Measurements from ENCODE around the gene ERC2.

DNA sequence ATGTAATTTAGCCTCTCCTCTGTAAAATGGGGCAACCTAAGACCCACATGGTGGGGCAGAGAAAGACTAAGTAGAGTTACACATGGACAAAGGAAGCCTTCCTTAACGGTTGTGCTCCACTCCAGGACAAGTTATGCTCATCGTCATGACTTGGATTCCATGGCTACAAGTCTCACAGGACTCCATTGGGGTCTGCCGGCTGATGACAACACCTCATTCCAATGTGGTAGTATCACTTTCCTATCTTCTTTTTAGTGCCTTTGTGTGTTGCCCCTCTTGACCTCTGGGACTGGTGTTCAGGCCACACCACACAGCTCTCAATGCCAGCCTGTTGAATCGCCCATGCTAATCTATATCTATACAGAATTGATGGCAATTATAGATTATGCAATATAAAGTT, 799.9 kb downstream of the ERC2 start:
- TF ChIP-seq, protein P1, sequence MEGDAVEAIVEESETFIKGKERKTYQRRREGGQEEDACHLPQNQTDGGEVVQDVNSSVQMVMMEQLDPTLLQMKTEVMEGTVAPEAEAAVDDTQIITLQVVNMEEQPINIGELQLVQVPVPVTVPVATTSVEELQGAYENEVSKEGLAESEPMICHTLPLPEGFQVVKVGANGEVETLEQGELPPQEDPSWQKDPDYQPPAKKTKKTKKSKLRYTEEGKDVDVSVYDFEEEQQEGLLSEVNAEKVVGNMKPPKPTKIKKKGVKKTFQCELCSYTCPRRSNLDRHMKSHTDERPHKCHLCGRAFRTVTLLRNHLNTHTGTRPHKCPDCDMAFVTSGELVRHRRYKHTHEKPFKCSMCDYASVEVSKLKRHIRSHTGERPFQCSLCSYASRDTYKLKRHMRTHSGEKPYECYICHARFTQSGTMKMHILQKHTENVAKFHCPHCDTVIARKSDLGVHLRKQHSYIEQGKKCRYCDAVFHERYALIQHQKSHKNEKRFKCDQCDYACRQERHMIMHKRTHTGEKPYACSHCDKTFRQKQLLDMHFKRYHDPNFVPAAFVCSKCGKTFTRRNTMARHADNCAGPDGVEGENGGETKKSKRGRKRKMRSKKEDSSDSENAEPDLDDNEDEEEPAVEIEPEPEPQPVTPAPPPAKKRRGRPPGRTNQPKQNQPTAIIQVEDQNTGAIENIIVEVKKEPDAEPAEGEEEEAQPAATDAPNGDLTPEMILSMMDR (IDR thresholded peaks at IDR 0.05), result no peak
- TF ChIP-seq POLR2A (IDR thresholded peaks at IDR 0.05), result no peak

Measured in upper lobe of left lung (tissue), 4 donors.